Lung (tissue), 12 donors: ENCODE data around the gene ELMOD3. TPM values are rescaled to one million over a fixed set of nuclear protein-coding genes. Genes with fewer than 3 reads are reported as not detected.

Experiments
- ATAC-seq: fragments of 200-7000 bp; cut with Tn5 transposase; one replicate; pipeline ENCODE4 v1.9.1; 2020; ENCODE audit warnings: moderate number of reproducible peaks; ENCODE audit not compliant: insufficient read depth, low FRiP score
- DNase-seq, 3 donors: peaks; one replicate each; pipeline ENCODE4 v3.0.0-alpha.2; 2013 to 2017
- H3K27ac ChIP-seq, 2 donors: one replicate each; pipeline ENCODE4 v1.5.1; 2013; ENCODE audit warnings: mild to moderate bottlenecking in 2 of 2, moderate library complexity in 2 of 2, control low read depth in 1 of 2, inconsistent platforms in 1 of 2, low read depth in 1 of 2, low read length in 1 of 2
- H3K27me3 ChIP-seq, 3 donors: one replicate each; pipeline ENCODE4 v1.5.1; 2013; ENCODE audit warnings: low read length in 2 of 3; ENCODE audit not compliant: control insufficient read depth in 3 of 3, insufficient read depth in 3 of 3
- H3K36me3 ChIP-seq, 4 donors: one replicate each; pipeline ENCODE4 v1.5.1; 2013; ENCODE audit warnings: low read length in 4 of 4, mild to moderate bottlenecking in 1 of 4, moderate library complexity in 1 of 4; ENCODE audit not compliant: control insufficient read depth in 4 of 4, insufficient read depth in 4 of 4
- H3K4me1 ChIP-seq, 5 donors: one replicate each; pipeline ENCODE4 v1.5.1; 2013; ENCODE audit warnings: low read length in 5 of 5, mild to moderate bottlenecking in 2 of 5, moderate library complexity in 1 of 5; ENCODE audit not compliant: control insufficient read depth in 5 of 5, insufficient read depth in 5 of 5
- H3K4me3 ChIP-seq: one replicate; pipeline ENCODE4 v1.5.1; 2013; ENCODE audit warnings: mild to moderate bottlenecking, control low read depth, moderate library complexity
- H3K9ac ChIP-seq, 2 donors: one replicate each; pipeline ENCODE4 v1.5.1; 2013; ENCODE audit warnings: low read length in 2 of 2, control low read depth in 1 of 2; ENCODE audit not compliant: insufficient read depth in 1 of 2
- H3K9me3 ChIP-seq, 4 donors: one replicate each; pipeline ENCODE4 v1.5.1; 2013; ENCODE audit warnings: low read length in 3 of 4, mild to moderate bottlenecking in 1 of 4, moderate library complexity in 1 of 4; ENCODE audit not compliant: control insufficient read depth in 4 of 4, insufficient read depth in 3 of 4
- WGBS, 2 donors: extraction: QIAGEN DNeasy Blood & Tissue Kit; methylation state at CpG; one replicate each; pipeline ENCODE4 v1.1.7; 2013; 5-methylcytosine and 5-hydroxymethylcytosine counted together
- polyA plus RNA-seq, 2 donors: library from polyadenylated mRNA; stranded (reverse); fragments of 200-250 nt; gene quantifications; one replicate each; pipeline ENCODE4 v1.2.1, GENCODE V29; 2013
- total RNA-seq, 2 donors: library from RNA; depleted of rRNA in 1 of 2; stranded (reverse); fragments of >200 nt in 1 of 2; gene quantifications; one replicate each; pipeline ENCODE4 v1.2.1, GENCODE V29; 2014 to 2021
- TF ChIP-seq, protein P1 (sequence below): IDR thresholded peaks from 2 replicates; pipeline ENCODE4 v1.5.1; 2012; ENCODE audit warnings: mild to moderate bottlenecking; ENCODE audit errors: control extremely low read depth, extremely low read depth
- donor health status: control.
- donor health status: control.
- donor health status: Bipolar disorder and iron deficiency.
- donor health status: healthy.
- donor health status: DM: yes; HTN: yes; CAD: no.

The ELMOD3 gene
- total and polyA plus RNA-seq, 4 donors = 11.9 to 26.5 (median 14.7) TPM

DNA sequence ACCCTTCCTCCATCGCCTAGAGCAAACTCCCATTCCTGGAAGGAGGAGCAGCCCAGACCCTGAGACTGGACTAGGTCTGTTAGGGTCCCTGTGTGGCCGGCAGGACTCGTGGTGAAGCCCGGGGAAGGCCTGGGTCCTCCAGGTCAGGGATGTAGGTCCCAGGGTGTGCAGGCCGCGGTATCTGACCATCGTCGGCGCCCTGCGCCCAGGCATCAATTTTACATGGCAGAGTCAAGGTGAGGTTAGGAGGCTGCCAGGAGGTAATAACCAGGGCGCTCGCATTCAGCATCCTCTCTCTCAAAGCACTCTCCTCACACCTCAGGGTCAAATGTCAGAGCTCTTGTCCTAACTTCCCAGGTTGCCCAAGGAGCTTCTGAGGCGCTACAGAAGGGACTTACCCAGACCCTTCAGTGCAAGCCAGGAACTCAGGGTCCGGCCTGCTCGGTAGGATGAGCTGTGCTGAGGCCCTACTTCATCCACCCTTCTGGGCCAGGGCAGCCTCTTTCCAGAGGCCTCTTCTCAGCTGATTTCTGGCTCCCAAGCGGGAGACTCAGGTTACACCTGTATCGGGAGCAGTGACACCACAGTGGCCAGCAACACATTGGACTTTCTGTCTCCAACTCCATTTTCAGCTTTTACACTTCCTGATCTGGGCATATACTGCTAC is 64.6 kb downstream of the ELMOD3 start:
- WGBS, 2 donors = 56 to 66% methylated on average over 17 of the region's 17 CpGs
- Histone ChIP-seq H3K4me1 (peaks cover 0 to 31% (median 9%) of the 10 kb centered on the region in 5 donors), H3K4me3 (peak overlapping the region; percentile 72), H3K36me3 (no peaks in the 10 kb centered on the region), H3K9me3 (no peaks in the 10 kb centered on the region), H3K27me3 (no peaks in the 10 kb centered on the region), H3K27ac (peak overlapping the region; percentile 63 to 97), H3K9ac (peak overlapping the region; percentile 73 to 79)
- TF ChIP-seq, protein P1, sequence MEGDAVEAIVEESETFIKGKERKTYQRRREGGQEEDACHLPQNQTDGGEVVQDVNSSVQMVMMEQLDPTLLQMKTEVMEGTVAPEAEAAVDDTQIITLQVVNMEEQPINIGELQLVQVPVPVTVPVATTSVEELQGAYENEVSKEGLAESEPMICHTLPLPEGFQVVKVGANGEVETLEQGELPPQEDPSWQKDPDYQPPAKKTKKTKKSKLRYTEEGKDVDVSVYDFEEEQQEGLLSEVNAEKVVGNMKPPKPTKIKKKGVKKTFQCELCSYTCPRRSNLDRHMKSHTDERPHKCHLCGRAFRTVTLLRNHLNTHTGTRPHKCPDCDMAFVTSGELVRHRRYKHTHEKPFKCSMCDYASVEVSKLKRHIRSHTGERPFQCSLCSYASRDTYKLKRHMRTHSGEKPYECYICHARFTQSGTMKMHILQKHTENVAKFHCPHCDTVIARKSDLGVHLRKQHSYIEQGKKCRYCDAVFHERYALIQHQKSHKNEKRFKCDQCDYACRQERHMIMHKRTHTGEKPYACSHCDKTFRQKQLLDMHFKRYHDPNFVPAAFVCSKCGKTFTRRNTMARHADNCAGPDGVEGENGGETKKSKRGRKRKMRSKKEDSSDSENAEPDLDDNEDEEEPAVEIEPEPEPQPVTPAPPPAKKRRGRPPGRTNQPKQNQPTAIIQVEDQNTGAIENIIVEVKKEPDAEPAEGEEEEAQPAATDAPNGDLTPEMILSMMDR = no peak
- ATAC-seq (no peak), DNase-seq (no peak)

DNA sequence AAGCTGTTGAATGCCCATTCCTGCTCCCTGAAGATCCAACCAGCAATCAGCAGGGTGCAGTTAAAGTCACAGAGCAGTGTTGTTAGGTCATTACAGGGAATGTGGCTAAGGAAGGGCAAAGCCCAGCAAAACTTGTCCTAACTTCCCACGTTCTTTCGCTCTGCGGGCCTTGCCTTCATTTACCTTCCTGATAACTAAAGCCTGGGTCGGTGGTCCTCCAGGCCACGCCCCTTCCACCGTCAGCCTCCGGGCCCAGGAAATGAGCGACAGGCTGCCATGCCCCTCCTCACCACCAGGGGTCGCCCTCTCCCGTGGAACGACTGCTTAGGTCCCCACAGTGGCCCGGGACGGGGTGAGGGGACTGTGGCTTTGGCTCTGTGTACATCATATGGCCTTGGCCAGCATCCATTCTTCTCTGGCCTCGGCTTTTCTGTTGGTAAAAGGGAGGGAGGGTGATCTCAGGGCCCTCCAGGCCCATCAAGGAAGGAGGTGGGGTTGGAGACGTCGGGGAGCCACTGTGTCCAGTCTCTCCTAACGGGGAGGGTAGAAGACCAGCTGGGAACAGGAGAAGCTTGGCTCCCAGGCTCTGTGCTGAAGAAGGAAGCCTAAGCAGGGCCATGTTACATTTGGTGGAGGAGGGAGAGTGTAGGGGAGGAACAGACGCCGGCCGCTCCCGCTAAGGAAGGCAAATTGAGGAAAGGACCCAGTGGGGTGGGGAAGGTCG is 66.1 kb downstream of the ELMOD3 start:
- TF ChIP-seq, protein P1 = peak; percentile 98
- DNase-seq (peak; percentile 93), ATAC-seq (peak; percentile 74)
- H3K27ac ChIP-seq = peak overlapping the region; percentile 0 to 84
- no peaks in the 10 kb centered on the region for H3K9me3 ChIP-seq
- WGBS, 2 donors = 16 to 23% methylated on average over 22 of the region's 22 CpGs
- no peak overlapping the region for H3K4me3 ChIP-seq
- H3K4me1 ChIP-seq = peaks cover 0 to 30% (median 9%) of the 10 kb centered on the region in 5 donors
- H3K9ac ChIP-seq = peak overlapping the region in 1 of 2 donors; percentile 45
- no peaks in the 10 kb centered on the region for H3K36me3 ChIP-seq
- H3K27me3 ChIP-seq = no peaks in the 10 kb centered on the region

DNA sequence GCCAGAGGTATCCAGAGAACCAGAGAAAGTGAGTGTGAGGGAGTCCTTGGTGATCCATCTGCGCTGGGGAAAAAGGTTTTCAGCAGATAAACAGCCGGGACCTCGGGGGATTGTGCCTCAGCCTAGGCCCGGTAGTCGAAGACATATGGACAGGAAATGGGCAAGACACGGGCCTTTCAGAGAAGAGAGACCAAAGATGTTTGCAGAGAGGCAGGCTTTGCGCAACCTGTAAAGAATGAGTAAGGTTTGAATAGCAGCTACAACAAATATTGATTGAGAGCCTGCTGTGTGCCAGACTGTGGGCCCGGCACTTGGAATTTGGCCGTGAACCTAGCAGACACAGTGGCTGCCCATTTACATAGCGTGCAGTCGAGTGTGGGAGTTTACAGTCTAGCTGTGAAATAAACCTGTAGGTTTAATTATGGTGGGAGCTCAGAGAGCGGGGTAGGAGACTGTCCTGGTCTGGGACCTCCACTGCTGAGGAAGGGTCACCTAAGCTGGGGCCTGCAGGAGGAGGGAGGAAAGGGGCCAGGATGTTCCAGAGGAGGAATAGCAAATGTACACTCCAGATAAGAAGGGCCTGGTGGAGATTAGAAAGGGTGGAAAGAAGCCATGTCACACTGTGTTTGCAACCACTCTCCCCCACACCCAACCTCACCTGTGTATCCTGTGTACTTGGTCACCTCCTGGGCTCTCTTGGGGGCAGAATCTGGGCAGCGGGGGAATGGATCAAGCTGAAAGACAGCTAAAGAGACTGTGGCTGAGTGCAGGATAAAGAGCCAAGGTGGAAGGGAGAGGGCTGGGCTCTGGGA is 66.9 kb downstream of the ELMOD3 start:
- Histone ChIP-seq H3K9me3 (no peaks in the 10 kb centered on the region), H3K36me3 (no peaks in the 10 kb centered on the region), H3K4me1 (peaks cover 0 to 30% (median 9%) of the 10 kb centered on the region in 5 donors), H3K27me3 (no peaks in the 10 kb centered on the region), H3K27ac (peak overlapping the region; percentile 0 to 84), H3K9ac (no peak overlapping the region), H3K4me3 (no peak overlapping the region)
- 52 to 60% methylated on average over 13 of the region's 13 CpGs for WGBS, 2 donors
- TF ChIP-seq, protein P1 = no peak
- peak; percentile 46 to 67 (median 56) for DNase-seq
- peak; percentile 19 for ATAC-seq
